Transverse colon (tissue), 4 donors: Measurements from ENCODE around the gene CD48. TPM values are rescaled to one million over a fixed set of nuclear protein-coding genes. Genes with fewer than 3 reads are reported as not detected.

Experiments
- DNase-seq: peaks from one replicate; pipeline ENCODE4 v3.0.0-alpha.2; 2019
- H3K27ac ChIP-seq, 4 donors: fragments of 200-600 bp; sonication (generic); 2 replicates each; pipeline ENCODE4 v1.5.1; 2016 to 2018; ENCODE audit warnings: inconsistent platforms in 4 of 4
- H3K27me3 ChIP-seq: fragments of 200-600 bp; sonication (generic); 2 replicates; pipeline ENCODE4 v1.5.1; 2017; ENCODE audit warnings: inconsistent platforms
- H3K36me3 ChIP-seq, 4 donors: fragments of 200-600 bp; sonication (generic); 2 replicates each; pipeline ENCODE4 v1.5.1; 2017 to 2019; ENCODE audit warnings: inconsistent platforms in 4 of 4
- H3K4me1 ChIP-seq, 4 donors: fragments of 200-600 bp; sonication (generic); 2 replicates each; pipeline ENCODE4 v1.5.1; 2017 to 2020; ENCODE audit warnings: inconsistent platforms in 4 of 4
- H3K4me3 ChIP-seq, 4 donors: fragments of 200-600 bp; sonication (generic); 1 replicate in 1 of 4; 2 replicates in 3 of 4; pipeline versions ENCODE4 v1.5.1 to v1.6.1; 2017 to 2019; ENCODE audit warnings: inconsistent platforms in 4 of 4
- H3K9me3 ChIP-seq, 2 donors: fragments of 200-600 bp; sonication (generic); 2 replicates each; pipeline ENCODE4 v1.5.1; 2017 to 2019; ENCODE audit warnings: inconsistent platforms in 2 of 2
- EP300 ChIP-seq: sonication (generic); formaldehyde crosslinking; IDR thresholded peaks from one replicate; pipeline ENCODE4 v1.6.1; 2017; ENCODE audit warnings: antibody characterized with exemption, low read depth
- POLR2A ChIP-seq: fragments of 450-650 bp; IDR thresholded peaks from one replicate; pipeline ENCODE4 v1.6.1; 2016; ENCODE audit warnings: antibody characterized with exemption, mild to moderate bottlenecking, moderate library complexity
- POLR2AphosphoS5 ChIP-seq, 3 donors: sonication (generic); formaldehyde crosslinking; IDR thresholded peaks; one replicate each; pipeline ENCODE4 v1.6.1; 2016; ENCODE audit warnings: antibody characterized with exemption in 3 of 3
- WGBS, 2 donors: methylation state at CpG; one replicate each; pipeline ENCODE4 v1.1.5; 2018; ENCODE audit warnings: low coverage in 1 of 2; 5-methylcytosine and 5-hydroxymethylcytosine counted together
- in situ Hi-C, 4 donors: fragments of 200-750 bp; cut with MboI; loops; one replicate each; pipeline versions ENCODE4 v1.15.0 to v1.15.1; 2017; ENCODE audit warnings: low sequenced_read_pairs in 3 of 4, low pct_ligation_motif_present in 1 of 4, low pct_unique_long_range_greater_than_20kb in 1 of 4
- intact Hi-C: fragments of 100-400 bp; cut with DNase I; formaldehyde crosslinking; loops from one replicate; pipeline ENCODE4 v1.15.1; 2023; ENCODE audit warnings: low total_unique reads
- total RNA-seq, 4 donors: library from RNA; depleted of rRNA; stranded (reverse); fragments of >200 nt; gene quantifications; one replicate each; pipeline ENCODE4 v1.1.0, GENCODE V29; 2016
- TF ChIP-seq, protein P1 (sequence below), 5 experiments: fragments of 200-600 bp in 3 of 5; fragments of 450-650 bp in 2 of 5; sonication (generic) in 3 of 5; IDR thresholded peaks; 1 replicate in 2 of 5; 2 replicates in 3 of 5; pipeline ENCODE4 v1.5.1; 2016 to 2017; ENCODE audit warnings: antibody characterized with exemption in 5 of 5, inconsistent platforms in 3 of 5, mild to moderate bottlenecking in 2 of 5, moderate library complexity in 1 of 5

Gene CD48
- total RNA-seq, 4 donors from 2014 or later, result 7.5 to 31.3 (median 17.6) TPM; not detected in 1

DNA sequence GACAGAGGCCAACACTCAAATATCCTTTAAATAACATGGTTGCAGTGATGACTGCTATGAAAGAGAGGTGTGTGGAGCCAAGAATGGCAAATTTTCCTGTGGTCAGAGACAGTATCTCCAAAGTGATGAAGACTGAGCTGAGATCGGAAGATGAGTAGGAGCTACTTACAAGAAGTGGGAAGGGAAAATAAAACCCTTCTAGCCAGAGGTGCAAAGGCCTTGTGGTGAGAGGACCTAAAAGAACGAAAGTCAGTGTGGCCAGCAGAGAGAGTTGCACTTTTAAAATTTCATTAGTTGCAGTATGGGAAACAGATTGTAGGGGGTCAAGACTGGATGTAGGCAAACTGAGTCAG lies 45.2 kb upstream of the CD48 start:
- Histone ChIP-seq H3K4me1 (no peaks in the 10 kb centered on the region), H3K27me3 (no peaks in the 10 kb centered on the region), H3K27ac (no peak overlapping the region), H3K36me3 (no peaks in the 10 kb centered on the region), H3K9me3 (no peaks in the 10 kb centered on the region), H3K4me3 (no peak overlapping the region)
- no peak for DNase-seq
- 71 to 81% methylated on average over 1 to 2 of the region's 2 CpGs for WGBS, 2 donors
- intact Hi-C loops, result no loop called here
- TF ChIP-seq EP300 (no peak), POLR2A (no peak)
- in situ Hi-C loops, result no loop called here

DNA sequence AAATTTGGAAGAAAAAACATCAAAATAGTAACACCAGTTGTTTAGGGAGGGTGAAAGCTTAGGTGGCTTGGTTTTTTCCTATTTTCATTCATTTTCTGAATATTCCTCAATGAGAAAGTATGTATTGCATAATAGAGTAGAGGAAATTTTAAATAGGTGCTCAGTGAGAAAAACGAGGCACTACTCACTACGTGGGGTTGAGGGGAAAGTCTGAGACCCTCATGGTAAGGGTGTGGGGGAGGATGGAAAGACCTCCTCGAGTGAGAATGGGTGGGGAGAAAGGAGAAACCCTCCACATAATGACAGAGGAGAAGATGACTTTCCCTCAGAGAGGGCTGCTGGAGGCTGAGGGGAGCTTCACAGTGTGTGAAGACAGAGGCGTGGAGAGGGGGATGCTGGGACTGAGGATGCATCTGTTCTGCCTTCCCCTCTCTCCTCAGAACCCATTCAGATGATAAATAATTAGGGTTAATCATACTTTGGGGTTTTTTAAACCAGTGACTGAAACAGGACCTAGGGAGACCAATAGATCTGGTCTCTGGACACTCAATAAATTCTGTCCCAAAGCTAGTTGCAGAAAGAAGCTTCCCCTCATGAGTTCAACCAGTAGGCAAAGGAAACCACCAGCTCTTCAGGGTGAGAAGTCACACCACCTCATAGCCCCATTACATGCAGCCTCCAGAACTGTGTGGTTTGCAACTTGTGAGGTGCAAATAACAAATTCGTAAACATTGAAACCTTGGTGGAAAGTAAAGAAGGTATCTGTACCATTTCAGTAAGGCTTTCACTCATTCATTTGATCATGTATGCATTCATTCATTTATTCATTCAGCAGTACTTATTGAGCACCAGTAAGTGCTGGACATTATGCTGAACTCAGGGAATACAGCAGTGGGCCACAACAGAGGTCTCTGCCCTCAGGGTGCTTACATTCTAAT lies 44.6 kb upstream of the CD48 start:
- 60 to 63% methylated on average over 5 of the region's 5 CpGs for WGBS, 2 donors
- no peak for DNase-seq
- in situ Hi-C loops, result no loop called here

DNA sequence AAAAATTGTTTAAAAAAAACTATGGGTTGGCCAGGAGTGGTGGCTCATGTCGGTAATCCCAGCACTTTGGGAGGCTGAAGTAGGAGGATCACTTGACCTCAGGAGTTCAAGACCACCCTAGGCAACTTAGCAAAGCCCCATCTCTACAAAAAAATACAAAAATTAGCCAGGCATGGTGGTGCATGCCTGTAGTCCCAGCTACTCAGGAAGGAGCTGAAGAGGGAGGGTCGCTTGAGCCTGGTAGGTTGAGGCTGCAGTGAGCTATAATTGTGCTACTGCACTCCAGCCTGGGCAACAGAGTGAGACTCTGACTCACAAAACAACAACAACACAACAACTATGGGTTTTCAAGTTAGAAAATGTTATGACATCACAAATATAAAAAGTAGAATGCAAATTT lies 43.8 kb upstream of the CD48 start:
- TF ChIP-seq POLR2AphosphoS5 (IDR thresholded peaks at IDR 0.05) (no peak), EP300 (no peak)
- DNase-seq, result no peak
- H3K27me3 ChIP-seq, result no peaks in the 10 kb centered on the region
- no peak overlapping the region for H3K4me3 ChIP-seq
- H3K9me3 ChIP-seq, result no peaks in the 10 kb centered on the region
- intact Hi-C loops (no loop called here), in situ Hi-C loops (no loop called here)
- H3K4me1 ChIP-seq, result no peaks in the 10 kb centered on the region
- WGBS, 2 donors, result 71 to 93% methylated on average over 2 of the region's 2 CpGs
- H3K36me3 ChIP-seq, result no peaks in the 10 kb centered on the region
- H3K27ac ChIP-seq, result no peak overlapping the region

More for the DNA sequence above, 44.6 kb upstream of the CD48 start:
- Histone ChIP-seq H3K4me3 (no peak overlapping the region), H3K27ac (no peak overlapping the region), H3K9me3 (no peaks in the 10 kb centered on the region), H3K27me3 (no peaks in the 10 kb centered on the region), H3K4me1 (no peaks in the 10 kb centered on the region), H3K36me3 (no peaks in the 10 kb centered on the region)
- intact Hi-C loops, result no loop called here
- TF ChIP-seq, protein P1, sequence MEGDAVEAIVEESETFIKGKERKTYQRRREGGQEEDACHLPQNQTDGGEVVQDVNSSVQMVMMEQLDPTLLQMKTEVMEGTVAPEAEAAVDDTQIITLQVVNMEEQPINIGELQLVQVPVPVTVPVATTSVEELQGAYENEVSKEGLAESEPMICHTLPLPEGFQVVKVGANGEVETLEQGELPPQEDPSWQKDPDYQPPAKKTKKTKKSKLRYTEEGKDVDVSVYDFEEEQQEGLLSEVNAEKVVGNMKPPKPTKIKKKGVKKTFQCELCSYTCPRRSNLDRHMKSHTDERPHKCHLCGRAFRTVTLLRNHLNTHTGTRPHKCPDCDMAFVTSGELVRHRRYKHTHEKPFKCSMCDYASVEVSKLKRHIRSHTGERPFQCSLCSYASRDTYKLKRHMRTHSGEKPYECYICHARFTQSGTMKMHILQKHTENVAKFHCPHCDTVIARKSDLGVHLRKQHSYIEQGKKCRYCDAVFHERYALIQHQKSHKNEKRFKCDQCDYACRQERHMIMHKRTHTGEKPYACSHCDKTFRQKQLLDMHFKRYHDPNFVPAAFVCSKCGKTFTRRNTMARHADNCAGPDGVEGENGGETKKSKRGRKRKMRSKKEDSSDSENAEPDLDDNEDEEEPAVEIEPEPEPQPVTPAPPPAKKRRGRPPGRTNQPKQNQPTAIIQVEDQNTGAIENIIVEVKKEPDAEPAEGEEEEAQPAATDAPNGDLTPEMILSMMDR (IDR thresholded peaks at IDR 0.05), result no peak
- TF ChIP-seq POLR2AphosphoS5 (IDR thresholded peaks at IDR 0.05) (no peak), EP300 (no peak), POLR2A (no peak)

DNA sequence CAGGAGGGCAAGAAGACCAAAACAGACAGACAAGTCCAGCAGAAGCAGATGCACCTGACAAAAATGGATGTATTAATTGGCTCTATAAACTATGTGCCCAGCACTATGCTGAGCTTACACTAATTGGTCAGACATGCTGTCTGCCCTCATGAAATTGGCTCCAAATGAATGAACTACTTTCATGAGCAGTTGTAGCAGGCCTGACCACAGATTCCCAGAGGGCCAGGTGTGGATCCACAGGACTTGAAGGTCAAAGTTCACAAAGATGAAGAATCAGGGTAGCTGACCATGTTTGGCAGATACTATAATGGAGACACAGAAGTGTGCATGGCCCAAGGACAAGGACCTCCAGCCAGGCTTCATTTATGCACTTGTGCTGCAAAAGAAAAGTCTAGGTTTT lies 42.0 kb upstream of the CD48 start:
- no peak overlapping the region for H3K4me3 ChIP-seq
- no peaks in the 10 kb centered on the region for H3K36me3 ChIP-seq
- no peak for DNase-seq
- no peak overlapping the region for H3K27ac ChIP-seq
- no peaks in the 10 kb centered on the region for H3K9me3 ChIP-seq
- H3K4me1 ChIP-seq, result no peaks in the 10 kb centered on the region
- H3K27me3 ChIP-seq, result no peaks in the 10 kb centered on the region
- TF ChIP-seq, protein P1 (IDR thresholded peaks at IDR 0.05), result no peak
- TF ChIP-seq POLR2AphosphoS5 (IDR thresholded peaks at IDR 0.05) (no peak), POLR2A (no peak), EP300 (no peak)
- intact Hi-C loops (no loop called here), in situ Hi-C loops (no loop called here)

DNA sequence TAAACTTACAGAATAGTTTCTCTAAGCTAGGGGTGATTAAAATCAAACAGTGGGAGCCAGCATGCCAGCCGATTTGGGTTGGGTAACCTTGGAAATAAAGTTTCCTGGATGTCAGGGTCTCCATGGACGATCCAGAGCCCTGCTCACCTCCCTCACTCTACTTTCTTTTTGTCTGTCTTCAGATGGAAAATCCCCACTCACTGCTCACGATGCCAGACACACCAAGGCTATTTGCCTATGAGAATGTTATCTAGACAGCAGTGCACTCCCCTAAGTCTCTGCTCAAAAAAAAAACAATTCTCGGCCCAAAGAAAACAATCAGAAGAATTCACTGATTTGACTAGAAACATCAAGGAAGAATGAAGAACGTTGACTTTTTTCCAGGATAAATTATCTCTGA lies 41.3 kb upstream of the CD48 start:
- H3K9me3 ChIP-seq, result no peaks in the 10 kb centered on the region
- TF ChIP-seq POLR2AphosphoS5 (IDR thresholded peaks at IDR 0.05), result no peak
- no peak for TF ChIP-seq EP300
- no peak for TF ChIP-seq POLR2A
- TF ChIP-seq, protein P1 (IDR thresholded peaks at IDR 0.05), result no peak
- DNase-seq, result no peak
- no peaks in the 10 kb centered on the region for H3K36me3 ChIP-seq
- intact Hi-C loops (no loop called here), in situ Hi-C loops (no loop called here)
- WGBS, 2 donors, result 72 to 86% methylated on average over 4 to 5 of the region's 5 CpGs
- H3K4me3 ChIP-seq, result no peak overlapping the region
- H3K27me3 ChIP-seq, result no peaks in the 10 kb centered on the region
- H3K27ac ChIP-seq, result no peak overlapping the region
- H3K4me1 ChIP-seq, result no peaks in the 10 kb centered on the region
